Caco-2 (cell line): ENCODE data around the gene PCBP3. TPM values are rescaled to one million over a fixed set of nuclear protein-coding genes. Genes with fewer than 3 reads are reported as not detected.

Experiments used
- BruUV-seq: library from RNA; stranded (reverse); fragments of 400-500 nt; replicated peaks from 2 replicates; lab custom pipeline; 2021; lab: Mats Ljungman, UMichigan
- CTCF ChIA-PET: fragments of 300-600 bp; sonication (Branson Sonifier 250); formaldehyde crosslinking; loops from one replicate; lab custom pipeline; 2022; ENCODE audit warnings: antibody characterized with exemption; lab: Charles Lee
- POLR2A ChIA-PET: fragments of 300-600 bp; sonication (Branson Sonifier 250); formaldehyde crosslinking; loops from one replicate; lab custom pipeline; 2022; ENCODE audit warnings: antibody characterized with exemption; lab: Charles Lee
- DNase-seq, 2 experiments: peaks; one replicate each; pipeline versions ENCODE4 v3.0.0 to v3.0.0-alpha.2; 2020 to 2022
- H3K27me3 ChIP-seq: replicated peaks from 2 replicates; pipeline ENCODE4 v1.6.0; 2011; ENCODE audit warnings: low read length; ENCODE audit not compliant: control insufficient read depth, insufficient read depth
- H3K36me3 ChIP-seq: 2 replicates; pipeline ENCODE4 v1.5.1; 2011; ENCODE audit warnings: low read length; ENCODE audit not compliant: control insufficient read depth, insufficient read depth
- H3K4me1 ChIP-seq: fragments of 250-450 bp; sonication (Bioruptor Pico); 2 replicates; pipeline ENCODE4 v1.5.1; 2020; ENCODE audit warnings: mild to moderate bottlenecking
- H3K4me3 ChIP-seq: 2 replicates; pipeline ENCODE4 v1.5.1; 2011; ENCODE audit warnings: low read depth, mild to moderate bottlenecking, control low read depth, low read length
- H3K9me3 ChIP-seq: fragments of 250-450 bp; sonication (Bioruptor Pico); 2 replicates; pipeline ENCODE4 v1.5.1; 2020; ENCODE audit warnings: mild to moderate bottlenecking, moderate library complexity
- H3K27ac Mint-ChIP-seq: one replicate; pipeline ENCODE4 v1.8.0; 2022; ENCODE audit warnings: mixed read lengths; ENCODE audit not compliant: unreplicated experiment
- H3K27me3 Mint-ChIP-seq: one replicate; pipeline ENCODE4 v1.8.0; 2022; ENCODE audit warnings: mixed read lengths; ENCODE audit not compliant: insufficient read depth, unreplicated experiment
- H3K36me3 Mint-ChIP-seq: one replicate; pipeline ENCODE4 v1.8.0; 2022; ENCODE audit warnings: mild to moderate bottlenecking, mixed read lengths; ENCODE audit not compliant: insufficient read depth, unreplicated experiment
- H3K4me1 Mint-ChIP-seq: one replicate; pipeline ENCODE4 v1.8.0; 2022; ENCODE audit warnings: low read depth, mixed read lengths; ENCODE audit not compliant: unreplicated experiment
- H3K4me3 Mint-ChIP-seq: one replicate; pipeline ENCODE4 v1.8.0; 2022; ENCODE audit warnings: mild to moderate bottlenecking, moderate library complexity, mixed read lengths; ENCODE audit not compliant: unreplicated experiment
- H3K9me3 Mint-ChIP-seq: one replicate; pipeline ENCODE4 v1.8.0; 2022; ENCODE audit warnings: mixed read lengths; ENCODE audit not compliant: unreplicated experiment
- intact Hi-C: fragments of 100-400 bp; cut with micrococcal nuclease; formaldehyde crosslinking; loops from one replicate; pipeline ENCODE4 v1.10.0; 2022; ENCODE audit not compliant: unreplicated experiment
- total RNA-seq: library from RNA; stranded (reverse); gene quantifications from 2 replicates; pipeline ENCODE4 v1.2.3, GENCODE V29; 2022
- TF ChIP-seq, protein P1 (sequence below), 2 experiments: fragments of 200-600 bp in 1 of 2; IDR thresholded peaks; 1 replicate in 1 of 2; 2 replicates in 1 of 2; pipeline versions ENCODE4 v1.5.1 to v1.8.0; 2011 to 2022; ENCODE audit warnings: antibody characterized with exemption in 1 of 2, control low read depth in 1 of 2, inconsistent platforms in 1 of 2, low read depth in 1 of 2, low read length in 1 of 2, mild to moderate bottlenecking in 1 of 2, moderate library complexity in 1 of 2; ENCODE audit not compliant: insufficient read depth in 1 of 2, severe bottlenecking in 1 of 2, unreplicated experiment in 1 of 2

PCBP3 gene
- total RNA-seq, 1 experiment from 2014 or later = 0.75 TPM

DNA sequence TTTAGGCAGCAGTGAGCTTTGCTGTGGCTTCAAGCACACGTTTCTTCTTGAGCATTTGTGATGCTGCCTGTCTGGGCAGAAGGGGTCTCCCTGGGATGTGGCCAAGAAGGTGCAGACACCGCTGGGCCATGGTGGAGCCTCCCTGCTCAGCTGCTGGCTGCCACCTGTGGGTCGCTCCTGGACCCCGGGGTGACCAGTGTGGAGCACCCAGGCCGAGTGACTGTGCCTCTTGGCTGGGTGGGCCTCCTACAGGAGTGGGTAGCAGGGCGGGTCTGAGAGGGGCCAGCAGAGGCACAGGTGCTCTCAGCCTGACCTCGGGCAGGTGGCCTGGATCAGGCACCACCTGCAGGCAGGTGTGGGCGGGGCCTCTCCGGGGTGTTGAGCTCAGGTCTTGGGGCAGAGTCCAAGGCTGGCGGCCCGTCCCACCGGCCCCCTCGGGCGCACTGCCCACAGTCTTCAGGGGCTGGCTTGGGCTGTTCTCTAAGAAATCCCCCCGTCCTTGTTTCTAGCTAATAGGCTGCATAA is 296.1 kb downstream of the PCBP3 start:
- no TSS peak for BruUV-seq
- DNase-seq = no peak
- no peak overlapping the region for H3K4me3 Mint-ChIP-seq
- H3K27me3 ChIP-seq = no peaks in the 10 kb centered on the region
- no peak overlapping the region for H3K27ac Mint-ChIP-seq
- TF ChIP-seq, protein P1, sequence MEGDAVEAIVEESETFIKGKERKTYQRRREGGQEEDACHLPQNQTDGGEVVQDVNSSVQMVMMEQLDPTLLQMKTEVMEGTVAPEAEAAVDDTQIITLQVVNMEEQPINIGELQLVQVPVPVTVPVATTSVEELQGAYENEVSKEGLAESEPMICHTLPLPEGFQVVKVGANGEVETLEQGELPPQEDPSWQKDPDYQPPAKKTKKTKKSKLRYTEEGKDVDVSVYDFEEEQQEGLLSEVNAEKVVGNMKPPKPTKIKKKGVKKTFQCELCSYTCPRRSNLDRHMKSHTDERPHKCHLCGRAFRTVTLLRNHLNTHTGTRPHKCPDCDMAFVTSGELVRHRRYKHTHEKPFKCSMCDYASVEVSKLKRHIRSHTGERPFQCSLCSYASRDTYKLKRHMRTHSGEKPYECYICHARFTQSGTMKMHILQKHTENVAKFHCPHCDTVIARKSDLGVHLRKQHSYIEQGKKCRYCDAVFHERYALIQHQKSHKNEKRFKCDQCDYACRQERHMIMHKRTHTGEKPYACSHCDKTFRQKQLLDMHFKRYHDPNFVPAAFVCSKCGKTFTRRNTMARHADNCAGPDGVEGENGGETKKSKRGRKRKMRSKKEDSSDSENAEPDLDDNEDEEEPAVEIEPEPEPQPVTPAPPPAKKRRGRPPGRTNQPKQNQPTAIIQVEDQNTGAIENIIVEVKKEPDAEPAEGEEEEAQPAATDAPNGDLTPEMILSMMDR (IDR thresholded peaks at IDR 0.05; ENCODE audit: insufficient read depth in 1 of 2, low read depth in 1 of 2, low read length in 1 of 2, severe bottlenecking in 1 of 2, unreplicated experiment in 1 of 2) = no peak
- no peaks in the 10 kb centered on the region for H3K4me1 Mint-ChIP-seq
- H3K9me3 ChIP-seq = no peaks in the 10 kb centered on the region
- no peak overlapping the region for H3K4me3 ChIP-seq
- POLR2A ChIA-PET = no interaction called here
- intact Hi-C loops = no loop called here
- peaks cover 7% of the 10 kb centered on the region for H3K27me3 Mint-ChIP-seq
- H3K9me3 Mint-ChIP-seq = no peaks in the 10 kb centered on the region
- H3K4me1 ChIP-seq = no peaks in the 10 kb centered on the region
- CTCF ChIA-PET = no interaction called here
- no peaks in the 10 kb centered on the region for H3K36me3 ChIP-seq
- H3K36me3 Mint-ChIP-seq = no peaks in the 10 kb centered on the region

DNA sequence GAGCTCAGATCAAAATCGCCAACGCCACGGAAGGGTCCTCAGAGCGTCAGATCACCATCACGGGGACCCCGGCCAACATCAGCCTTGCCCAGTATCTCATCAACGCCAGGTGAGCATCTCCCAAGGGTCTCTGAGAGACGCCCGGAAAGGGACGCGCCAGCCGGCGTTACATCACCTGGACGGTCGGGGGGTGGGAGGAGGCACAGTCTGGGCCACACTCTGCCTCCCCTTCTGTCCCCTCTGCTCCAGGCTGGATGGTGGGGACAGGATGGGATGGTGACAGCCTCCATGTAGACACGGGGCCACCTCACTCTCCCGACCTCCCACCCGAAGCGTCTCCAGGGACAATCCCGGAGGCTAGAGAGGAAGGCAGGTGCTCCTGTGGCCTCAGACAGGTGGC is 296.6 kb downstream of the PCBP3 start:
- H3K4me1 Mint-ChIP-seq = no peaks in the 10 kb centered on the region
- H3K36me3 Mint-ChIP-seq = no peaks in the 10 kb centered on the region
- TF ChIP-seq, protein P1 (IDR thresholded peaks at IDR 0.05; ENCODE audit: insufficient read depth in 1 of 2, low read depth in 1 of 2, low read length in 1 of 2, severe bottlenecking in 1 of 2, unreplicated experiment in 1 of 2) = no peak
- no TSS peak for BruUV-seq
- no peaks in the 10 kb centered on the region for H3K27me3 ChIP-seq
- H3K9me3 Mint-ChIP-seq = no peaks in the 10 kb centered on the region
- no peaks in the 10 kb centered on the region for H3K36me3 ChIP-seq
- intact Hi-C loops = no loop called here
- H3K27ac Mint-ChIP-seq = no peak overlapping the region
- H3K4me3 Mint-ChIP-seq = no peak overlapping the region
- H3K4me1 ChIP-seq = no peaks in the 10 kb centered on the region
- H3K9me3 ChIP-seq = no peaks in the 10 kb centered on the region
- POLR2A ChIA-PET = no interaction called here
- H3K27me3 Mint-ChIP-seq = peaks cover 7% of the 10 kb centered on the region
- H3K4me3 ChIP-seq = no peak overlapping the region
- DNase-seq = peak in 1 of 2 experiments; percentile 19
- CTCF ChIA-PET = no interaction called here

DNA sequence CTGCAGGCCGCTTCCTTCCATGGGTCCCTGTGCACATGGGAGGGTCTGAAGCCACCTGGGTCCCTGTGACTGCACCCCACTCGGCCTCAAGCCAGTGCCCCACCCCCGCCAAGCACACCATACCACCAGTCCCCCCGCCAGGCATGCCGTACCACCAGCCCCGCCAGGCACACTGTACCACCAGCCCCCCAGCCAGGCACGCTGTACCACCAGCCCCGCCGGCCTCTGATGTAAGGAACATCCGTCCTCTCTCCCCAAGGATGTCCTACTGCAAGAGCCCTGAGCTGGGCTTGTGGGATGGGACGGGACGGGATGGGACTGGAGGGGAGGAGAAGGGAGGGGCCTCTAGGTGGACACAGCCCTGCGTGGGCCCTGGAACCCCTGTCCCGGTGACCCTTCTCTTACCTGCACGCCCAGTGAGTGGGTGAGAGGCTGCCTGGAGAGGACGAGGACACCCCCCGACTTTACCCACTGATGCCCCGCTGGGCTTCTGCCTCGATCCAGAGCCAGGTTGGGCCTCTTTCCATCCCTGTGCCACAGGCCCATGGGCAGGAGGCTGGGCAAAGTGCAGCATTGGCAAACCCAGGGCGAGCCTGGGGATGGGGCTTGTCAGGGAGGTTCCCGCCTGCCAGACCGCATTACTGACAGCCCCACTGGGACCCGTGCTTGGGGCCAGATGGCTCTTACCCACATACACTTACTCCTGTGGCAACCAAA is 297.3 kb downstream of the PCBP3 start:
- TF ChIP-seq, protein P1 (IDR thresholded peaks at IDR 0.05; ENCODE audit: insufficient read depth in 1 of 2, low read depth in 1 of 2, low read length in 1 of 2, severe bottlenecking in 1 of 2, unreplicated experiment in 1 of 2) = no peak
- peaks cover 5% of the 10 kb centered on the region for H3K27me3 Mint-ChIP-seq
- no TSS peak for BruUV-seq
- no peaks in the 10 kb centered on the region for H3K27me3 ChIP-seq
- no peak overlapping the region for H3K27ac Mint-ChIP-seq
- H3K9me3 Mint-ChIP-seq = no peaks in the 10 kb centered on the region
- H3K4me1 ChIP-seq = no peaks in the 10 kb centered on the region
- no peaks in the 10 kb centered on the region for H3K4me1 Mint-ChIP-seq
- H3K36me3 ChIP-seq = no peaks in the 10 kb centered on the region
- ChIA-PET POLR2A (no interaction called here), CTCF (no interaction called here)
- H3K36me3 Mint-ChIP-seq = no peaks in the 10 kb centered on the region
- H3K9me3 ChIP-seq = no peaks in the 10 kb centered on the region
- intact Hi-C loops = no loop called here
- no peak overlapping the region for H3K4me3 Mint-ChIP-seq
- DNase-seq = peak in 1 of 2 experiments; percentile 25
- no peak overlapping the region for H3K4me3 ChIP-seq
